Measurements from ENCODE around the gene MID1. TPM values are rescaled to one million over a fixed set of nuclear protein-coding genes. Genes with fewer than 3 reads are reported as not detected.

MID1 gene
- total RNA-seq, 4 donors from 2014 or later, result 5.0 to 8.0 (median 6.4) TPM

GRCh38 chrX:10482708-10483107 is 137.7 kb downstream of the MID1 start:
- no peaks in the 10 kb centered on the region for H3K4me1 ChIP-seq
- no peak overlapping the region for H3K27ac ChIP-seq
- H3K36me3 ChIP-seq, result no peaks in the 10 kb centered on the region
- no peaks in the 10 kb centered on the region for H3K27me3 ChIP-seq
- no peak for DNase-seq (ENCODE audit: low spot score in 2 of 2)
- 70% methylated on average over 5 of the region's 5 CpGs for WGBS
- H3K9me3 ChIP-seq, result no peaks in the 10 kb centered on the region
- no peak overlapping the region for H3K4me3 ChIP-seq
- no peak for TF ChIP-seq POLR2AphosphoS5 (IDR thresholded peaks at IDR 0.05)
- TF ChIP-seq, protein P1, sequence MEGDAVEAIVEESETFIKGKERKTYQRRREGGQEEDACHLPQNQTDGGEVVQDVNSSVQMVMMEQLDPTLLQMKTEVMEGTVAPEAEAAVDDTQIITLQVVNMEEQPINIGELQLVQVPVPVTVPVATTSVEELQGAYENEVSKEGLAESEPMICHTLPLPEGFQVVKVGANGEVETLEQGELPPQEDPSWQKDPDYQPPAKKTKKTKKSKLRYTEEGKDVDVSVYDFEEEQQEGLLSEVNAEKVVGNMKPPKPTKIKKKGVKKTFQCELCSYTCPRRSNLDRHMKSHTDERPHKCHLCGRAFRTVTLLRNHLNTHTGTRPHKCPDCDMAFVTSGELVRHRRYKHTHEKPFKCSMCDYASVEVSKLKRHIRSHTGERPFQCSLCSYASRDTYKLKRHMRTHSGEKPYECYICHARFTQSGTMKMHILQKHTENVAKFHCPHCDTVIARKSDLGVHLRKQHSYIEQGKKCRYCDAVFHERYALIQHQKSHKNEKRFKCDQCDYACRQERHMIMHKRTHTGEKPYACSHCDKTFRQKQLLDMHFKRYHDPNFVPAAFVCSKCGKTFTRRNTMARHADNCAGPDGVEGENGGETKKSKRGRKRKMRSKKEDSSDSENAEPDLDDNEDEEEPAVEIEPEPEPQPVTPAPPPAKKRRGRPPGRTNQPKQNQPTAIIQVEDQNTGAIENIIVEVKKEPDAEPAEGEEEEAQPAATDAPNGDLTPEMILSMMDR (IDR thresholded peaks at IDR 0.05), result no peak
- no peak for TF ChIP-seq EP300 (IDR thresholded peaks at IDR 0.05)
- no peak for TF ChIP-seq POLR2A (IDR thresholded peaks at IDR 0.05)

DNA sequence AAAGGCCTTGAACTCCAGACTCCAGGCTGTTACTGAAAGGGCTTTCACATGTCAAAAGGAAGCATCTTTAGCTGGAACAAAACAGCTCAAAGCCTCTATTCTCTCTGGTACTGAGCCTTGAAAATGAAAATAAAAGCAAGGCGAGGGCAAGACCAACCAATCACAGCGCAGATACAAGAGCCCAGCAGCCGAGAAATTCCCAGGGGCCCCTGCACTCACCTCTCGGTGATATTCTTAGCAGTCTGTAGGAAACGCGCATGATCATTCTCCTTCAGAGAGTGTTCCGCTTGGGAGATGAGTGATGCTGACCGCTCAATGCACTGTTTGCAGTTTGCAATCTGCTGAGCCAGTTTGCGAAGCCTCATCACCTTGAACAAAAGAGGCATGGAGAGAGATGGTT is 138.1 kb downstream of the MID1 start:
- Histone ChIP-seq H3K9me3 (no peaks in the 10 kb centered on the region), H3K4me1 (no peaks in the 10 kb centered on the region), H3K27me3 (no peaks in the 10 kb centered on the region), H3K4me3 (no peak overlapping the region), H3K27ac (no peak overlapping the region), H3K36me3 (no peaks in the 10 kb centered on the region)
- TF ChIP-seq, protein P1 (IDR thresholded peaks at IDR 0.05), result no peak
- no peak for TF ChIP-seq EP300 (IDR thresholded peaks at IDR 0.05)
- TF ChIP-seq POLR2A (IDR thresholded peaks at IDR 0.05), result no peak
- TF ChIP-seq POLR2AphosphoS5 (IDR thresholded peaks at IDR 0.05), result no peak
- no peak for DNase-seq (ENCODE audit: low spot score in 2 of 2)
- WGBS, result 75% methylated on average over 9 of the region's 9 CpGs

DNA sequence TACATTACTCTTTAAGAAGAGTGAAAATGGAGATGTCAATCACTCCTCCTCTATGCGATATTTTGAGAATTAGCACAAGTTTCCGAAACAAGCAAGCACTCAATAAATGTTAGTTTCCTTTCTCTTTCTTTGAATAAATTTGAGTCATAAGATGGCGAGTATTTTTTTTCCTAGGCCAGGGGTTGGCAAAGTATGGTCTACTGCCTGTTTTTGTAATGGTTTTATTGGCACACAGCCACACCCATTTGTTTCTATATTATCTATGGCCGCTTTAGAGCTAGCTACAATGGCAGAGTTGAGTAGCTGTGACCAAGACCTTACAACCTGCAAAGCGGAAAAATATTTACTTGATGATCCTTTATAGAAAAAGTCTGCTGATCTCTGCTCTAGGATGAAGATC is 139.5 kb downstream of the MID1 start:
- no peak overlapping the region for H3K27ac ChIP-seq
- H3K9me3 ChIP-seq, result no peaks in the 10 kb centered on the region
- no peak for DNase-seq (ENCODE audit: low spot score in 2 of 2)
- no peak for TF ChIP-seq POLR2AphosphoS5 (IDR thresholded peaks at IDR 0.05)
- TF ChIP-seq POLR2A (IDR thresholded peaks at IDR 0.05), result no peak
- TF ChIP-seq, protein P1 (IDR thresholded peaks at IDR 0.05), result no peak
- no peak for TF ChIP-seq EP300 (IDR thresholded peaks at IDR 0.05)
- no peaks in the 10 kb centered on the region for H3K4me1 ChIP-seq
- no peaks in the 10 kb centered on the region for H3K36me3 ChIP-seq
- no peaks in the 10 kb centered on the region for H3K27me3 ChIP-seq
- 86% methylated on average over 5 of the region's 5 CpGs for WGBS
- no peak overlapping the region for H3K4me3 ChIP-seq

DNA sequence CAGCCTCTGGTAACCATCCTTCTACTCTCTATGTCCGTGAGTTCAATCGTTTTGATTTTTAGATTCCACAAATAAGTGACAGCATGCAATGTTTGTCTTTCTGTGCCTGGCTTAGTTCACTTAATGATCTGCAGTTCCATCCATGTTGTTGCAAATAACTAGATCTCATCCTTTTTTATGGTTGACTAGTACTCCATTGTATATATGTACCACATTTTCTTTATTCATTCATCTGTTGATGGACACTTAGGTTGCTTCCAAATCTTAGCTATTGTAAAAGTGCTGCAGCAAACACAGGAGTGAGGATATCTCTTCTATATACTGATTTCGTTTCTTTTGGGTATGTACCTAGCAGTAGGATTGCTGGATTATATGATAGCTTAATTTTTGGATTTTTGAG is 140.9 kb downstream of the MID1 start:
- TF ChIP-seq EP300 (IDR thresholded peaks at IDR 0.05), result no peak
- TF ChIP-seq POLR2AphosphoS5 (IDR thresholded peaks at IDR 0.05), result no peak
- no peak for TF ChIP-seq POLR2A (IDR thresholded peaks at IDR 0.05)
- TF ChIP-seq, protein P1 (IDR thresholded peaks at IDR 0.05), result no peak
- WGBS, result 68% methylated on average over 3 of the region's 3 CpGs
- DNase-seq (ENCODE audit: low spot score in 2 of 2), result no peak
- H3K4me1 ChIP-seq, result no peaks in the 10 kb centered on the region
- H3K27me3 ChIP-seq, result no peaks in the 10 kb centered on the region
- H3K9me3 ChIP-seq, result no peaks in the 10 kb centered on the region
- H3K36me3 ChIP-seq, result no peaks in the 10 kb centered on the region
- no peak overlapping the region for H3K27ac ChIP-seq
- no peak overlapping the region for H3K4me3 ChIP-seq

GRCh38 chrX:10477525-10477924 is 142.9 kb downstream of the MID1 start:
- 67% methylated on average over 3 of the region's 3 CpGs for WGBS
- TF ChIP-seq POLR2A (IDR thresholded peaks at IDR 0.05) (no peak), EP300 (IDR thresholded peaks at IDR 0.05) (no peak), POLR2AphosphoS5 (IDR thresholded peaks at IDR 0.05) (no peak)
- TF ChIP-seq, protein P1 (IDR thresholded peaks at IDR 0.05), result no peak
- H3K9me3 ChIP-seq, result no peaks in the 10 kb centered on the region
- no peak for DNase-seq (ENCODE audit: low spot score in 2 of 2)
- H3K4me1 ChIP-seq, result no peaks in the 10 kb centered on the region
- H3K4me3 ChIP-seq, result no peak overlapping the region
- no peaks in the 10 kb centered on the region for H3K27me3 ChIP-seq
- H3K36me3 ChIP-seq, result no peaks in the 10 kb centered on the region
- no peak overlapping the region for H3K27ac ChIP-seq

All from suprapubic skin (tissue), 4 donors.